ENCODE measurements around the gene POTEC.
"Not testable (repeated sequence)": the region's sequence is repeated elsewhere in the genome, so short reads cannot be mapped to it uniquely, and the experiment has no call there.

POTEC gene

GRCh38 chr18:14474007-14474720 lies 69.2 kb downstream of the POTEC start:
- not testable (repeated sequence) for H3K4me3 ChIP-seq; DNase-seq (ENCODE audit: low read depth, low spot score); H3K9ac ChIP-seq (ENCODE audit: insufficient read length); H3K36me3 ChIP-seq (ENCODE audit: insufficient read depth, low read length); H3K27ac ChIP-seq; H3K9me3 ChIP-seq (ENCODE audit: low read depth, low read length)

- not testable (repeated sequence) for H3K27ac ChIP-seq; H3K9me3 ChIP-seq (ENCODE audit: low read depth, low read length); DNase-seq (ENCODE audit: low read depth, low spot score); H3K4me3 ChIP-seq; H3K36me3 ChIP-seq (ENCODE audit: insufficient read depth, low read length); H3K9ac ChIP-seq (ENCODE audit: insufficient read length)
These were observed 70.0 kb downstream of the POTEC start for GRCh38 chr18:14473250-14474006.

GRCh38 chr18:14471286-14471685 lies 72.1 kb downstream of the POTEC start:
- not testable (repeated sequence) for H3K4me3 ChIP-seq; H3K9me3 ChIP-seq (ENCODE audit: low read depth, low read length); DNase-seq (ENCODE audit: low read depth, low spot score); H3K36me3 ChIP-seq (ENCODE audit: insufficient read depth, low read length); H3K9ac ChIP-seq (ENCODE audit: insufficient read length); H3K27ac ChIP-seq

DNA sequence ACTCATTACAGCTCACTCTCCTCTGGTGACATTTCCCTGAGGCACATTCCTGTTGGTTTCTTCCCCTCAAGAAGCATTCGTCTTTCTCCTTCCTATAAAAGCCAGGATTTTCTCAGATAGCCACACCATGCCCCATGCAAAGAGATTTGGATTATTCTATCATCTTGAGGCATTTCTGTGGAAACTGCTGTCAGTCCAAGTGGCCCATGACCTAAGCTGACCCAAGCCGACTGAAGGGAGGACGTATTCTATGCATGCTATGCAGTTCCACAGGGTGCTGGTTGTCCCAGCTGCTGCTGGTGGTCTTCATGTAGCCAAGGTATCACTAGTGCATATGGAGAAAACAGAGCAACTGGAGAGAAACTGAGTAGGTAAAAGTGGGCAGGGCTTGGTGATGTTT lies 73.0 kb downstream of the POTEC start:
- H3K36me3 ChIP-seq (ENCODE audit: insufficient read depth, low read length); H3K9ac ChIP-seq (ENCODE audit: insufficient read length); H3K9me3 ChIP-seq (ENCODE audit: low read depth, low read length); DNase-seq (ENCODE audit: low read depth, low spot score); H3K4me3 ChIP-seq; H3K27ac ChIP-seq: not testable (repeated sequence)

DNA sequence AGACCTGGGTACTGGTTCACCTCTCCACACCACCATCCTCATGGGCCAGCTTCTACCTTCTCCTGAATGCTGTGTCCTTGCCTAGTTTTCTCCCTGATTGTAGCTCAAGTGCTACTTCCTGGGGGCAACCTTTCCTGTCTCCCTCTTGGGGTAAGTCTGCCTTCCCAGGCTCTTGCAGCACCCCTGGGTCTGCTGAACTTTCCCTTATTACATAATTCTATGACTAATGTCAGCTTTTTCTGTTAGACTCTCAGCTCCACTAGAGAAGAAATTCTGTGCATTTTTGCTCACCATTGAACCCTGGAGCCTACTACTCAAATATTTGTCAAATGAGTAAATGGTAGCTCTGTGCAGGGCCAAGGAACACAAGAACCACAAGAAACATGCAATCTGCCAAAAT lies 73.4 kb downstream of the POTEC start:
- not testable (repeated sequence) for DNase-seq (ENCODE audit: low read depth, low spot score); H3K4me3 ChIP-seq; H3K27ac ChIP-seq; H3K9ac ChIP-seq (ENCODE audit: insufficient read length); H3K36me3 ChIP-seq (ENCODE audit: insufficient read depth, low read length); H3K9me3 ChIP-seq (ENCODE audit: low read depth, low read length)

DNA sequence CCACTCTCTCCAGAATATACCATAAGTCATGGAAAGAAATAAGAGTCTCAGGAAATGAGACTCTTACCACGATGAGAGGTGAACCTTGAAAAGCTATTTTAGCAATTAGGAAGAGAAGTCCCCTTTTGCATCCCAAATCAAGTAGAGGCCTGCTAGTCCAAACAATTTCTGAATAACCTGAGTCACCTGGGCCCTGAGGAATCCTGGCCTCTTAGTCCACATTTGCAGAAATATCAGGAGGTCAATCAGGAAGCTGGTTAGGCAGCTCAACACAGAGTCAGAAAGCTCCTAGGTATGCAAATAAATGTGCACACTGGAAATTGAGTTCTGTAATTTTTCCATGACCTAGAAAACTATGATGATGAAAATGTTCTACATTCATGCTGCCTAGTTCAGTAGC lies 77.4 kb downstream of the POTEC start:
- not testable (repeated sequence) for H3K9ac ChIP-seq (ENCODE audit: insufficient read length); DNase-seq (ENCODE audit: low read depth, low spot score)

More for the DNA sequence above, 77.4 kb downstream of the POTEC start:
- H3K4me3 ChIP-seq; H3K27ac ChIP-seq; H3K36me3 ChIP-seq (ENCODE audit: insufficient read depth, low read length); H3K9me3 ChIP-seq (ENCODE audit: low read depth, low read length): not testable (repeated sequence)
